ENCODE results near the gene EXOC3L4.
"Not testable (repeated sequence)": the region's sequence is repeated elsewhere in the genome, so short reads cannot be mapped to it uniquely, and the experiment has no call there.

EXOC3L4 gene

DNA sequence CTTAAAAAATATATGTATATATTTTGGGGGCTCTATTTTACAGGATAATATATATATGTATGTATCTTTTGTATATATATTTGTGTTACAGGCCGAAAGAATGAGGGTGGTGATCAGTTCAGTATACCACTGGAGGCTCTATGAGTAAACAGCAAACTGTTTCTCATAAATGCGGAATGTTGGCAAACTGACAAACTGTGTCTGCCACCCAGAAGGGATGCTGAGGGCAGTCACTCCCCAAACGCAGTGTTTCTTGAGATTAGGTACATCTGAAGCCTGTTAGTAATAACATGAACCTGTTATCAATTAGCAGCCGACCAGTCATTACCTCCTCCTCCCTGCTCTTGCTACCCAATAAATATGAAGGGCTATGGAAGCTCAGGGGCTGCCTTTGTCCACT lies 49.6 kb downstream of the EXOC3L4 start:
- no peak overlapping the region for H3K4me3 ChIP-seq (ENCODE audit: low read depth, low read length)

DNA sequence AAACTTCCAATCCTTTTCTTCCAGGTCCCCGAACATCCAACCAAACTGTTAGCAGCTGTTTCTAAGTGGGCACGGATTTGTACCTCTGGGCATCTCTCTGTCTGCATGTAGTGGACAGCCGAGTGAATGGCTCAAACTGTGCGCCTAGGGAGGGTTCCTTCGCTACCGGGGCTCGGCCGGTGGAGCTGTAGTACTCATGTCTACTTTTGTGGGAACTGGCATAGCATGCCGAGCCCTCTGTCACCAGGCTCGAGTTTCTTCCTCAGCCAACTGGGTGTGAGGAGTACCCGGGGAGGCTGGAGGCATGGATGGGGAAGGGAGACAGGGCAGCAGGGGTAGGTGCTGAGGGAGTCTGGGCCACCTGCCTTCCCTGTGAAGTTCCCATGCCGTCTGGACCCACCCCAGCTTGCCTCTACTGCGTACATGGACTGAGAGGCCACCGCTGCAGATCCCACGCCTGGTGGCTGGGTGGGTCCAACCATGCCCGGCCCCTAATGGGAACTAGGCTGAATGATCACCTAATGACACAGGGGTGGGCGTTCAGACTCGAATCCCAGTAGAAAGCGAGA lies 51.7 kb downstream of the EXOC3L4 start:
- TF ChIP-seq, protein P1, sequence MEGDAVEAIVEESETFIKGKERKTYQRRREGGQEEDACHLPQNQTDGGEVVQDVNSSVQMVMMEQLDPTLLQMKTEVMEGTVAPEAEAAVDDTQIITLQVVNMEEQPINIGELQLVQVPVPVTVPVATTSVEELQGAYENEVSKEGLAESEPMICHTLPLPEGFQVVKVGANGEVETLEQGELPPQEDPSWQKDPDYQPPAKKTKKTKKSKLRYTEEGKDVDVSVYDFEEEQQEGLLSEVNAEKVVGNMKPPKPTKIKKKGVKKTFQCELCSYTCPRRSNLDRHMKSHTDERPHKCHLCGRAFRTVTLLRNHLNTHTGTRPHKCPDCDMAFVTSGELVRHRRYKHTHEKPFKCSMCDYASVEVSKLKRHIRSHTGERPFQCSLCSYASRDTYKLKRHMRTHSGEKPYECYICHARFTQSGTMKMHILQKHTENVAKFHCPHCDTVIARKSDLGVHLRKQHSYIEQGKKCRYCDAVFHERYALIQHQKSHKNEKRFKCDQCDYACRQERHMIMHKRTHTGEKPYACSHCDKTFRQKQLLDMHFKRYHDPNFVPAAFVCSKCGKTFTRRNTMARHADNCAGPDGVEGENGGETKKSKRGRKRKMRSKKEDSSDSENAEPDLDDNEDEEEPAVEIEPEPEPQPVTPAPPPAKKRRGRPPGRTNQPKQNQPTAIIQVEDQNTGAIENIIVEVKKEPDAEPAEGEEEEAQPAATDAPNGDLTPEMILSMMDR (IDR thresholded peaks at IDR 0.05; ENCODE audit: borderline replicate concordance, insufficient read depth, low read depth, low read length), result no peak
- no peak overlapping the region for H3K4me3 ChIP-seq (ENCODE audit: low read depth, low read length)

More for the DNA sequence above, 49.6 kb downstream of the EXOC3L4 start:
- TF ChIP-seq, protein P1 (IDR thresholded peaks at IDR 0.05; ENCODE audit: borderline replicate concordance, insufficient read depth, low read depth, low read length), result no peak

DNA sequence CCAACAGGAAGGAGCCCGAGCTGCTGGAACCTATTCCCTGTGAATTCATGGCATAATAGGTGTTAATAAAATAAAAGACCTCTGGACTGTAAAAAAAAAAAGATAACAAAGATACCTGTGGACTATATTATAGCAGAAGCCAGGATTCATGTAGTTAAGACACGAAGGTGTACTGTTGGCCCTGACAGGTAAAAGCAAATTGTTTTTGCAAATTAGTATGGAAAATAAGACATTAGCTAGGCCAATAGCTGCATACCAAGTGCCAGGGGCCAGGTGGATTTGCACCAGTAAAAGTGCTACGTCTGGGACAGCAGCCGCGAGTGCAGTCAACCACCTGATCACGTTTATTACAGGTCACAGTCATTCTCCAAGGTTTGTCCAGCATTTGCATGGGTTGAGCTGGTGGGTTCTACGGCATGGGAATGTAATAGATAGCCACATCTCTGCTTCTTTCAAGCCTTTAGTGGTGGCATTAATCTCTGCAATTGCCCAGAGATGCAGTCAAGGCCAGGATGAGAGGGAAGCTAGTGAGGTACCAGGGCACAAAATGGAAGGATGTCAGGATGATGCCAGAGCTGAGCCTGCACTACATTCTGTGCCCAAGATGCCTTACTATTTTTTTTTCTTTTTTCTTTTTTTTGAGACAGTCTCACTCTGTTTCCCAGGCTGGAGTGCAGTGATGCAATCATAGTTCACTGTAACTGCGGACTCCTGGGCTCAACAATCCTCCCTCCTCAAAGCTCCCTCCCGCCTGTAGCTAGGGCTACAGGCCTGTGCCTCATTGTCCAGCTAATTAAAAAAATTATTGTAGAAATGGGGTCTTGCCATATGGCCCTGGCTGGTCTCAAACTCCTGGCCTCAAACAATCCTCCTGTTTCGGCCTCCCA lies 55.1 kb downstream of the EXOC3L4 start:
- no peak overlapping the region for H3K4me3 ChIP-seq (ENCODE audit: low read depth, low read length)
- TF ChIP-seq, protein P1 (IDR thresholded peaks at IDR 0.05; ENCODE audit: borderline replicate concordance, insufficient read depth, low read depth, low read length), result no peak

DNA sequence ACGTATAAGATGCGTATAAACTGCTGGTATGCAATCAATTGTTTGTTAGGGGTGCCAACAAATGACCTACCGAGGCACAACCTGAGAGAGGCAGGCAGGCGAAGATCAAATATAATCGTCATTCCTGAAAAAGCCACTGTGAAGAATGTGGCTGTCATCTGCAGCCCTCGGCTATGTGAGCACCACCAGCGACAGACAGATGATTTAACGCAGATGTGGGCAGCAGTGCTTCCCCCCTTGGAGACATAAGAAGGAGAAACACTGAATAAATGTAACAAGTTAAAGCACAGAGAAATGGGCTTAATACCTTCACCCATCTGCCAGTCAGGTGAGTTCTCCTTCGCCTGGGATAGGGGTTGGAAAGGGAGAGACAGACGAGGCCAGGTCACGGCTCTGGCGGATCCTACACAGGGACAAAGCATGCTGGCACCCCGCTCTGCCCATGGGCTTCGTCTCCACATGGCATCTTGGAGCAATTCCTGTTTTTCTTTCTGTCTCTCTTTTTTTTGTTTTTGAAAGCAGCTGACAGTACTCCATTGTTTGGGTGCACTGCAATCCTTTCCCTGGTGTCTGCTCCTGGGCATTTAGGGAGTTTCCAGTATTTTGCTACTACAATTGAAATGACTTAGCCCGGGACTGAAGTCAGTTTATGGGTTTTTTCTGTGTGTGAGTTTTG lies 56.9 kb downstream of the EXOC3L4 start:
- TF ChIP-seq, protein P1 (IDR thresholded peaks at IDR 0.05; ENCODE audit: borderline replicate concordance, insufficient read depth, low read depth, low read length), result no peak

DNA sequence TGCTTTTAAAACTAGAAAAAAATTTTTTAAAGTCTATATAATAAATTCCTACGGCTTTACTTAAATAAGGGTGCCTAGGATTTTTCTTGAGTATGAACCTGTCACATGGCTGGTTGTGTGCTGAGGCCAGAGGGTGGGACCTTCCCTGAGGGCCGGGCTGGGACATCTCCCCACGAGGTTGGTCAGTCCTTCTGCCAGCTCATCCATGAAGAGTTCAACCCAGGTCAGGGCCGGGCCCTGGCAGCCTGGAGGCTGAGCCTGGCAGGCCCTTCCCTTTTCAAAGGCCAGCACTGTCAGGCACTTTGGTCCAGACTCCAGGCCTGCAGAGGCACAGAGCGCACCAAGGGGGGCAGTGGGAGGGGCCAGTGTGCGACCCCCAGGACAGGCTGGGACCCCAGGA lies 60.5 kb downstream of the EXOC3L4 start:
- TF ChIP-seq, protein P1 (IDR thresholded peaks at IDR 0.05; ENCODE audit: borderline replicate concordance, insufficient read depth, low read depth, low read length), result no peak
- no peak overlapping the region for H3K4me3 ChIP-seq (ENCODE audit: low read depth, low read length)

More for the DNA sequence above, 56.9 kb downstream of the EXOC3L4 start:
- H3K4me3 ChIP-seq (ENCODE audit: low read depth, low read length), result no peak overlapping the region

DNA sequence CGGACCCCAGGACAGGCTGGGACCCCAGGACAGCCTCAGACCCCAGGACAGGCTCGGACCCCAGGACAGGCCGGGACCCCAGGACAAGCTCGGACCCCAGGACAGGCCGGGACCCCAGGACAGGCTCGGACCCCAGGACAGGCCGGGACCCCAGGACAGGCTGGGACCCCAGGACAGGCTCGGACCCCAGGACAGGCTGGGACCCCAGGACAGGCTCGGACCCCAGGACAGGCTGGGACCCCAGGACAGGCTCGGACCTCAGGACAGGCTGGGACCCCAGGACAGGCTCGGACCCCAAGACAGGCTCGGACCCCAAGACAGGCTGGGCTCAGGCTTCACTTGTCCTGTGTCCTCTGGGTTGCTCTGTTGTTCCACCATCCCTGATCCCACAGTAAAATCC lies 60.9 kb downstream of the EXOC3L4 start:
- H3K4me3 ChIP-seq (ENCODE audit: low read depth, low read length), result not testable (repeated sequence)

DNA sequence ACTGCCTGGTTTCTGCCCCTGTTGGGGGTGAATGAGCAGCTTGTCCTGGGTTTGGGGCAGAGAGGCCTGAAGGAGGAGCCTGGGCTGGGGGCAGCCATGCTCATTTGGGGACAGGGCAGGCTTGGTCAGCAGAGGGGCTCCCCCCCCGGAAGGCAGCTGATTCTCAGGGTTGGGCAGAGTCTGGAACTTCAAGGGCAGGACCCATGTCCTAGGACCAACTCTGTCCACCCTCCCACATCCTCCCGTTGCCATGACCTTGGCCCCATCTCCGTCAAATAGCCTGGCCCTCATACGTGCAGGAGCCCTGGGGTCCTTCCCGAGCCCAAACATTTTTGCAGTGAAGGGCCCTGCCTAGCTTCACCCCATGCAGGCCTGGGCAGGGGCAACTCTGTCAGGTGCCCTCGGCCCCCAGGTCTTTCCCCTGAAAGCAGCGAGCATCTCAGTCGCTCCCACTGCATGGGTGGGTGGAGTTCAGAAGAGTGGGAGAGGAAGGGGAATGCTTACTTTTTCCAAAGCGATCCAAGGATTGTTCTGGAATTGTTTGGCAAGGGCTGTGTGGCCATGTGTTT lies 61.4 kb downstream of the EXOC3L4 start:
- TF ChIP-seq, protein P1 (IDR thresholded peaks at IDR 0.05; ENCODE audit: borderline replicate concordance, insufficient read depth, low read depth, low read length), result no peak
- no peak overlapping the region for H3K4me3 ChIP-seq (ENCODE audit: low read depth, low read length)
